Hematopoietic multipotent progenitor cell (in vitro differentiated cells): Measurements from ENCODE around the gene CPO. TPM values are rescaled to one million over a fixed set of nuclear protein-coding genes. Genes with fewer than 3 reads are reported as not detected.

Experiments
- DNase-seq, 3 donors: peaks; one replicate each; pipeline ENCODE4 v3.0.0-alpha.2; 2011 to 2015; ENCODE audit warnings: low read depth in 2 of 3, low spot score in 2 of 3
- total RNA-seq: library from RNA; depleted of rRNA; stranded (reverse); fragments of >200 nt; gene quantifications from one replicate; pipeline ENCODE4 v1.2.3, GENCODE V29; 2012

CPO gene
- total RNA-seq, 1 donor = not detected

GRCh38 chr2:206970589-206971360 lies 31.5 kb downstream of the CPO start:
- DNase-seq = peak in 1 of 3 donors; percentile 37

DNA sequence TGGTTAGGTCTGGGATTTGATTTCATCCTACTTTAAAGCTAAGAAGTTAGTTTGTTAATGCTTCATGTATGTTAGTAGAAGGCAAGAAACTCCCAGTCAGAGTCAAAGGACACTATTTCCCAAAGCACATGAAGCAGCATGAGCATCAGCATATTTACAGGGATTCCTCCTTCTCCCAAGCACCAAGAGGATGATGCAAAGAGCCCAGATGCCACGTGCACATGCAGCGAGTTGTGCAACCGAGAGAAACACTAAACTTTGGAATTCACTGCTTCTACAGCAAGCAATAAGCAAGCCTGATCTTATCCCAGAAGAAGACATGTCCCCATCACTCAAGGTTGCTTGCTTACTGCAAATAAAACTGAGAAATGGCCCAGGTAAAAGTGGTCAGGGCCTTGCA lies 32.5 kb downstream of the CPO start:
- DNase-seq = no peak

DNA sequence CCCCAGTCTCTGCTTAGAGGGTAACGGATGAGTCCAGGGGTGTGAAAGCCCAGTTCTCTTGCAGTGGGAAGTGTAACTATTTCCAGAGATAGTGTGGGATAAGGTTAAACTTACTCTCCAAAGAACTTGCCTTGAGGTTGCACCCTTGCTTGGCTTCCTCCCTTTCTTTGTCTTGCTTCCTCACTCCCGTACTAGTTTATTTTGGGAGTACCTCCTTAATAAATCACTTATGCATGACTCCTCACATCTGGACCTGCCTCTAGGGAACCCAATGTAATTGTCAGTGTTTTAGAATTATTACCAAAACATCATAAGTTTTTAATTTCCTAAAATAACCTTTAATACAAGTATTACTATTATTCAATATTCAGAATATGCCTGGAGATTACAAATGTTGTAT lies 35.2 kb downstream of the CPO start:
- DNase-seq = no peak

DNA sequence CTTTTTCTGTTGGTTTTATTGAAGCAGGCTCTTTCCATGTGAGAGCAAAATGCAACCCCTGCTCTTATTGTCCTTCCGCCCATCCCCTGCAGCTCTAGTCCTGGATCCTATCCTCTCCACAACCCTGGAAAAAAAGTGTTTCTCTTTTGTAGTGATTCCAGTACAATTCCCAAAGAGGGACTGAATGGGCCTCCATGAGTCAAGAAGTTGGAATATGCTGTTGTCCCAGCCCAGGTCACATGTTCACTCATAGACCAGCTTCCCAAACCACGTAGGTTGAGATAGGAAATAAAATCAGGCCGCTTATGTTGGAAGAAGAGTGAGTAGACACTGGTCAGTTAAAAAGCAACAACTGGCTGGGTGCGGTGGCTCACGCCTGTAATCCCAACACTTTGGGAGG lies 39.4 kb downstream of the CPO start:
- DNase-seq = no peak

DNA sequence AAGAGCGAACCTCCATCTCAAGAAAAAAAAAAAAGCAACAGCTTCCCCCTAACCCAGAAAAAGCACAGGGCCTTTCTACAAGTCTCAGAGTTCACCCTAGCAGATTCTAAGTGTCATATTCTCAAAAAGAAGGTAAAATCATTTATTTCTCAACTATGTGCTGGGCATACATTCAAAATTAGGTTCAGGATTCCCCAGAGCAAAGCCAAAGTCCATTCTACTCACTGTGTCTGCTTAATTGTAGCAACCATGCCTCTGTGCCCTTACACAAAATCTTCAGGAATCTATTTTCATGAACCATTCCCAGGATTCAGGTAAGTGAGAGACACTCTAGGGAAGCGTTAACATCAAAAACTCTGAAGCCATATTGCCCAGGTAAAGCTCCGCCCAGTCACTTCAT lies 40.0 kb downstream of the CPO start:
- no peak for DNase-seq

- DNase-seq = no peak
Measured at GRCh38 chr2:206979922-206980321, 40.6 kb downstream of the CPO start.

DNA sequence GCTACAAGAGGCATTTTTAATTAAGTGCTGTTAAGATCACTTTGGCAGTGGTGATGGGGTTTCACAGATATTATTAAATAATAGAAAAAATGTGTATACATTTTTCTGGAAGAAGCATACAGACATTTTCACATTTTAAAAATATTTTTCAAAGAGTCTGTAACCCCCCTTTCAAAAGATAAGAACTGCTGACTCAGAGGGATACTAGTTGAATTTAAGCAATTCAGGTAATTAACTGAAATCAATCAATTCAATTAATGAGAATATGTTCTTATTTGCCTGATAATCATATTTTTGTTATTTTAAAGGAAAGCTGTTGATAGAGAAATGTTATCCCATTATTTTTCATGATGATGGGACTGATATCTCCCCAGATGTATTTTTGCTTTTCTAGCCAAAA lies 41.1 kb downstream of the CPO start:
- DNase-seq = no peak

DNA sequence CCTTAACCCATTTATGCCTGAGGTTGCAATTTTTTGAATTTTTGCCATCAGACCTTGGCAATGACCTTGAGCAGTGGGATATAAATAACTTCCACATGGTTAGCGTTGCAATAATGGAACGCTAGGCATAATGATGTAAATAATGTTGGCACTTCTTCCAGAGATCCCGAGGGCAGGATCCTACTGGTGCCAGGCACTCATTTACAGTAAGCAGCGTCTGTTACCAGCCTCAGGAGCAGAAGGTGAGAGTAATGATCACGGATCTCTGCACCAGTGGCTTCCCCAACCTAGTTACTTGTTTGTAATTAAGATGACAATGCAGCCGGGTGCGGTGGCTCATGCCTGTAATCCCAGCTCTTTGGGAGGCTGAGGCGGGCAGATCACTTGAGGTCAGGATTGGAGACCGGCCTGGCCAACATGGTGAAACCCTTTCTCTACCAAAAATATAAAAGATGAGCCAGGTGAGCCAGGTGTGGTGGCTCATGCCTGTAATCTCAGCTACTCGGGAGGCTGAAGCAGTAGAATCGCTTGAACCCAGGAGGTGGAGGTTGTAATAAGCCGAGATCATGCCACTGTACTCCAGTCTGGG lies 41.9 kb downstream of the CPO start:
- DNase-seq = no peak

DNA sequence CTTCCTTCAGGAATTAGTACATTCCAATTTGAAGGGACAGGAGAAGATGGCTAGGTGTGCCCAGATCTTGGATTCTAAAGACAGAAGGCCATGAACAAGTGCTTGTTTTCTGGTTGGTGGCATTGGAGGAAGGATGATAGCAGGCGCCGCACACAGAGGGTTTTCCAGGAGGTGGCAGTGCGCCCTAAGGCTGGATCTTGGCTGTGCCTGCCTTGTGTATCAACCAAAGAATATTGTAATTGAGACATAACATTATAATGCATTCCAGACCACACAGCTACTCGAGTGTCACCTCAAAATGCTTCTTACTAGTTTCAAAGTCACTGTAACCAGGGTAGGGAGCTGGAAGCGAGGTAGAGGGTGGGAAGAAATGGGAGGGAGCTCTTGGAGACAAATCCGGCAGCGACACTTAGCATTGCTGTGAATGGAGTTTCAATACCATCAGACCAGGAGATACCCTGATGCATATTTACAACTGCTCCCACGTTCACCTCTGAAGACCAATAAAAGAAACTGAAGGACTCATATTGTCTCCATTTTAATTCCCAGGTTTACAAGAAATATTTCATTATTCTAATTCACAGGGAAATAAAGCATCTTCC lies 42.5 kb downstream of the CPO start:
- peak in 2 of 3 donors; percentile 60 to 85 for DNase-seq

DNA sequence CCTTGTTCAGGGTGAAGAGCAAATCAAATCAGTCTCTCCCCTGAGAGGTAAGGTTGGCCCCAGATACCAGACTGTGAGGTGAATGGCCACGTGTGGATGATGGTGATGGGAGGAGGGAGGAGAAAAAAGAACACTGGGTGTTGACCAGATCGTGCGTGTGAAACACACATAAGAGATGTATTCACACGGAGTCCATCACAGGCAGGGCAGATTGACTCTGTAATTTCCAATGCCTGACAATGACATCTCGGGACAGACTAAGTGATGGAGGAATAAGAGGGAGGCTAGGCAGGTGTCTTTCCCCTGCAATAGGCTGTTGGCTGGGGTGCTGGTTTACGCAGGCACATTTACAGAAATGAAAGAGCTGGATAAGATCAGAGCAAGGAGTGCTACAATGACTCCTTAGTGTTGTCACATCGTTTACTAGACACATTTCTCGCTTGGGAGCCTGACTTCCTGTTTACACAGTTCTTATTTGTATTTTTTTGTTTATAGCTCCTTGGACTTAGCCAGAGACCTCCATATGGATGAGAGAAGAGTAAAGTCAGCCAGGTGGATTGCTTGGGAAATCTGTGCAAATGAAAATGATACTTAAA lies 43.1 kb downstream of the CPO start:
- no peak for DNase-seq

DNA sequence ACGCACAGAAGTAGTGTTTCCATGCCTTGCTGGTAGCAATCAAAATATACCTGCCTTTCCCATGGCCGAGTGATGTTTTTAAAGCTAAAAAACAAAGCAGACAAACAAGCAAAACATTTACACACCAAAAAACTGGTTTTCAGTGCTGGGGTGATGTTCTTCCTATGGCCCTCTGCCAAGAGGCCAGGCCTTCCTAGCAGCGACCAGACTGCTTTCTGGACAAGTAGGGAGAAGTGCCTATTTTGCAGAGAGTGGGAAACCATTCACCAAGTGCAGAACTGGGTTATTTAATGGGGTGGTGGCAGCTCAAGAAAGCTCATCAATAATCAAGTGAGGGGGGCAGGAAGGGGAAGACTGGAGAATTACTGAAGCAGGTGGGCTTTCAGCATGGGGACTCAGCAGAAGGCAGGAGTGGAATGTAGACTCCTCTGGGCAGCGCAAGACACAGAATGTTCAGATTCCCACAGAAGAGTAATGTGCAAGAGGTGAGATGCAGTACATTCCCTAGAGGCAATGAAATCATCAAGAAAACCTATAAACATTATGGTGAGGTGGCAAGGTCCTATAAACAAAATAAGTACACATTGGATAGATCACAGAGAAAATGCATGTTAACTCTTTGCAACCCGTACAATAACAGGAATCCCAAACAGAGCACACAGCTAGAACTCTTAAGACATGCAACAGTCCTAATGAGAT lies 44.0 kb downstream of the CPO start:
- no peak for DNase-seq

DNA sequence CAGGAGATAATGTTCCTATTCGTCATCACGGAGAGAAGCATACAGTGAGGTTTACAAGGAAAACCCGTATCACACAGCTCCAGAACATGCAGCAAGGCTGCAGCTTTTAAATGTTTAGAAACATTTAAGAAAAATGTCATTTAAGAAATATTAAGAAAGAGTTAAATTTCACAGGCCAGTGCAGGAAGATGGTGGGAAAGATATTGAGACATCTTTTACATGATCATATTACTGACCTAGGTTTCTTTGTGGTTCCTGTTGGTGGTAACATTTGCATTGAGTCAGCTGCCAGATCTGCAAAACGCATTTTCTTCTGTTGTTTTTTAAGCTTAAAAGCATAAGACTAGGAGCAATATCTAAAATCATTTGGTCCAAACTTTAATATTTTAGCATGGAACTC lies 44.9 kb downstream of the CPO start:
- DNase-seq = no peak

GRCh38 chr2:206986943-206987342 lies 47.6 kb downstream of the CPO start:
- DNase-seq = no peak

- no peak for DNase-seq
Measured at GRCh38 chr2:206987810-206988209, 48.5 kb downstream of the CPO start.

DNA sequence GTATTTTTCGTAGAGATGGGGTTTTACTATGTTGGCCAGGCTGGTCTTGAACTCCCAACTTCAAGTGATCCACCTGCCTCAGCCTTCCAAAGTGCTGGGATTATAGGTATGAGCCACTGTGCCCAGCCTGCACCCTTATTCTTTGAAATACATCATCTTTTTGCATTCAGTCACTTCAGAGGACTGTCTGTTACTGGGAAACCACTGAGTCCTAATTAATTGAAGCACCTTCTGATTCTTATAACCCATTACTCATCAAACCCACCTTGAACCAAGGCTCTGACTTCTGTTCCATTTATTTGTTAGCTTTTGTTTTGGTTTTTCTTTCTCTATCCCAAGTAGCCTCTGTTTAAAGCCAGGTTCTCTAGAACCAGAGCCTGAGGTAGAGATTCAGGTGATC lies 49.6 kb downstream of the CPO start:
- no peak for DNase-seq

GRCh38 chr2:206989311-206989710 lies 50.0 kb downstream of the CPO start:
- DNase-seq = peak in 2 of 3 donors; percentile 31 to 63

DNA sequence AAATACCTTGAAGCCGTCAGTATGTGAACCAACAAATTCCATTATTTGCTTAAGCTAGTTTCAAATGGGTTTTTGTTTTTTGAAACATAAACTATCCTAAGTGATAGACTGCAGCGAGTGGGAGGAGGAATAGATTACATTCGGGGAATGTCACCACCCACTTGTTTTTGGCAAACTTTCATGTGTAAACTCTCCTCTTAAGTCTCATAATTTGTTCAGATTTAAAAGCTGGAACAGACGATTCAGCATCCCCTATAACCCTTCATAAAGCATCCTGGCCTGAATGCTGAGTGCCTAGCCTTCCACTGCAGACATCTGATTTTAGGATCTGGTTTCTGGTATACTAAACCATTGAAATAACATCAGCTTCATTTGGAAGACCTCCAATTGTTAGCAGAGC lies 51.0 kb downstream of the CPO start:
- no peak for DNase-seq

DNA sequence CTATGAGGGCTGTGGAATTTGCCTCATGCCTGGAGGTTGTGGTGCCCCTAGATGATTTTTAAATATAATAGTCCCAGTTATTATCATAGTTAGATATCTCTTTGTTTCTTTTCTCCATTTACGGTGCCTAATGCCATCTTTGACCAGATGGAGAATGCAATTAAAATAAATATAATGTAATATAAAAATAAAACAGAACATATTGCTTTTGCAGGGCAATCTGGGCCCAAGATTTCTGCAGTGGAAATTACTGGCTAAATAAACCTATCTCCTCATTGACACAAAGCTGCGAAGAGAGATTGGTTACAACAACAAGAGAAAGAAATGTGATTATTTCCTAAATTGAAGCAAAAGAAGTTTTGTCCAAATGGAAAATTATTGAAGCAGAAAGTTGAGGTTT lies 51.8 kb downstream of the CPO start:
- no peak for DNase-seq

DNA sequence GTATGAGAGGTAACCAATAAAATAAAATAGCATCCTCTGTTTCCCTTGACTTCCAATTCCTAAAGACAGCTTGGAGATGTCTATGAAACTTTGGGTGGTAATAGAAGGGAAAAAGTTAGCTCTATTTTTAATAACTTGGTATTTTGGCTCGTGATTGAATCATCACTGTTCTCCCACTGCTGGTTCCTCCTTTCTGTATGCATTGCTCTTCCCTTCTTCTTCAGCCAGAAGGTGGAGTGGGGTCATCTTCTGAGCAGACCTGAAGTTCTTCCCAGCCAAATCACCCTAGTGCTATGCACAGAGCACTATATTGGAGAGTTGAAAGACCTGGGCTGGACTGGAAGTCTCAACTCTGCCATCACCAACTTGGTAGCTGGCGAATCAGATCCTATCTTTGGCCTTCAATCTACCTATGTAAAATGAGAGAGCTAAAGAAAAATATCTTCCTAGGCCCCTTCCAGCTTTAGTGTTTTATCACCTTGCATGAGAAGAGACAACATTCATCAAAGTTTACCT lies 54.1 kb downstream of the CPO start:
- DNase-seq = no peak

DNA sequence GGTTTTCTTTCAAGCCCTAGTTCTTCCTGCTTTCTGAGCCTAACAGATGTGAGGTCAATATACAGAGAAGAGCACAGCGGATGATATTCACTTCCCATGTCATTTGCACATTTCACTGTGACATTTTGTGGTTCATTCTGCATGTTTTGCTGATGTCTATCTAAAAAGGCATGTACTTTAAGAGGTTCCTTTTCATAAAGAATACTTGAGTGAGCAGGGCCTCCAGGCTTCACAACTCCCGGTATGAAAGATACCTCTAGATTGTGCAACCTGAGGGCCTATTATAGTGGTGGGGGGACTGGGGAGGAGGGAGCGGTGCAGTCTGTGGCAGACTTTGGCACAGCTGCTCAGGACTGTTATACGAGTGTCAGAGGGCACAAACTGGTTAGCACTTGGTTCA lies 54.6 kb downstream of the CPO start:
- DNase-seq = peak in 1 of 3 donors; percentile 50

- no peak for DNase-seq
Measured at GRCh38 chr2:206996556-206997065, 57.3 kb downstream of the CPO start.
